Suppressor macrophage treated with lipopolysaccharide for 4 hours (primary cell): ENCODE results near the gene MBP.
A peak's percentile ranks its signal among the peaks of the same experiment; 100 is the strongest.
"Not testable (repeated sequence)": the region's sequence is repeated elsewhere in the genome, so short reads cannot be mapped to it uniquely, and the experiment has no call there.

ENCODE experiments used
- DNase-seq: peaks from one replicate; pipeline ENCODE4 v3.0.0-alpha.2; 2020

Gene MBP

GRCh38 chr18:77043541-77044280, 88.9 kb downstream of the MBP start:
- no peak for DNase-seq

GRCh38 chr18:77042583-77042982, 90.0 kb downstream of the MBP start:
- no peak for DNase-seq

GRCh38 chr18:77039196-77040130, 93.1 kb downstream of the MBP start:
- DNase-seq: peak; percentile 29

GRCh38 chr18:77038182-77038858, 94.3 kb downstream of the MBP start:
- peak; percentile 20 for DNase-seq

- DNase-seq: no peak
These were observed 95.0 kb downstream of the MBP start for GRCh38 chr18:77037567-77037966.

- peak; percentile 77 for DNase-seq
These were observed 97.0 kb downstream of the MBP start for GRCh38 chr18:77035380-77036187.

GRCh38 chr18:77033575-77033974, 99.0 kb downstream of the MBP start:
- no peak for DNase-seq

GRCh38 chr18:77032181-77032701, 100.3 kb downstream of the MBP start:
- DNase-seq: peak; percentile 24

- DNase-seq: no peak
These were observed 100.9 kb downstream of the MBP start for GRCh38 chr18:77031662-77032061.

- DNase-seq: no peak
These were observed 102.4 kb downstream of the MBP start for GRCh38 chr18:77030201-77030600.

GRCh38 chr18:77025831-77026363, 106.7 kb downstream of the MBP start:
- DNase-seq: no peak

- DNase-seq: no peak
These were observed 107.5 kb downstream of the MBP start for GRCh38 chr18:77025123-77025522.

GRCh38 chr18:77024476-77024875, 108.1 kb downstream of the MBP start:
- no peak for DNase-seq

- DNase-seq: no peak
These were observed 109.3 kb downstream of the MBP start for GRCh38 chr18:77023102-77023782.

GRCh38 chr18:77022556-77022955, 110.0 kb downstream of the MBP start:
- DNase-seq: no peak

- no peak for DNase-seq
These were observed 110.5 kb downstream of the MBP start for GRCh38 chr18:77022116-77022515.

- DNase-seq: not testable (repeated sequence)
These were observed 111.1 kb downstream of the MBP start for GRCh38 chr18:77021478-77021877.

- no peak for DNase-seq
These were observed 111.5 kb downstream of the MBP start for GRCh38 chr18:77021075-77021474.

GRCh38 chr18:77020561-77020960, 112.0 kb downstream of the MBP start:
- DNase-seq: no peak

GRCh38 chr18:77019641-77020040, 112.9 kb downstream of the MBP start:
- DNase-seq: no peak

GRCh38 chr18:77018650-77019049, 113.9 kb downstream of the MBP start:
- not testable (repeated sequence) for DNase-seq
